GM12891 (cell line): ENCODE results near the gene FOLR1.

Experiments used
- POLR2A ChIP-seq: IDR thresholded peaks from 2 replicates; pipeline ENCODE4 v1.6.1; 2011; ENCODE audit warnings: low read depth, low read length, control low read depth
- POLR2AphosphoS5 ChIP-seq: IDR thresholded peaks from 2 replicates; pipeline ENCODE4 v1.6.1; 2011; ENCODE audit warnings: low read depth, low read length, control low read depth

GRCh38 chr11:72225411-72225951 is 33.5 kb downstream of the FOLR1 start:
- TF ChIP-seq POLR2A = no peak
- TF ChIP-seq POLR2AphosphoS5 = 0 out of 2 replicates have a peak, but pooled peaks have one; percentile 47
